Cerebellar nuclear complex (tissue), 1 donor: ENCODE measurements around the gene PLOD3.

Experiments used
- DNase-seq, 2 experiments: peaks; one replicate each; lab custom pipeline; 2025; lab: John Stamatoyannopoulos, UW

Gene PLOD3

DNA sequence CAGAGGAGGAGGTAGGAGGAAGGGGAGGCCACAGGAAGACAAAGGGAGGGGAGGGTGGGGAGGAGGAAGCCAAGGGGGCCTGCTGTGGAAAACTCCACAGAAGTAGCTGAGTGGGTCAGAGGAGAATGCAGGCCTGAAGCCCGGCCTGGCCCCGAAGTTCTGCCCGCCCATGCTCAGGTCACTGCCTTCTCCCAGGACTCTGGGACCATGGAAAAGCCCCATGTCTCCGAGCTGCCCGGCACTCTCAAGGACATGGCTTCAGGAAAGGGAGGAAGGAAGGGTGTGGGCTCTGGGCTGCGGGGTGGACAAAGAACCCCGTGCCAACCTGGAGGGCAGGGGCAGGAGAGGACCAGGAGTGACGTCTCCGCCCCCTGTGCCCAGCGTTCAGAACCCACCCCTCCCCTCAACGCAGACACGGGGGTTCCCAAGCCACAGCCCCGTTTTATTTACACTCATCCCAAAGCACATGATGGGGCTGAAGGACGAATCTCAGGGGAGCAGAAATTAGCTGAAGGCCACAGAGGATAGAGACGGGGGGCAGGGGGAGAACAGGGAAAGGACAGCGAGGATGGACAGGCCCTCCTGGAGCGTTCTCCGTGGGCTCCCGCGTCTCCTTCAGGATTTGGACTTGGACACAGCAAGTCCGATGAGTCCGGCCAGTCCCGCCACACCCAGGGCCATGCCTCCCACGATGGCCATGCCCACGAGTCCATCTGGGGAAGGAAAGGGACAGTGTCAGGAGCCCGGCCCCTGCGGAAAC is 22.0 kb upstream of the PLOD3 start:
- no peak for DNase-seq

DNA sequence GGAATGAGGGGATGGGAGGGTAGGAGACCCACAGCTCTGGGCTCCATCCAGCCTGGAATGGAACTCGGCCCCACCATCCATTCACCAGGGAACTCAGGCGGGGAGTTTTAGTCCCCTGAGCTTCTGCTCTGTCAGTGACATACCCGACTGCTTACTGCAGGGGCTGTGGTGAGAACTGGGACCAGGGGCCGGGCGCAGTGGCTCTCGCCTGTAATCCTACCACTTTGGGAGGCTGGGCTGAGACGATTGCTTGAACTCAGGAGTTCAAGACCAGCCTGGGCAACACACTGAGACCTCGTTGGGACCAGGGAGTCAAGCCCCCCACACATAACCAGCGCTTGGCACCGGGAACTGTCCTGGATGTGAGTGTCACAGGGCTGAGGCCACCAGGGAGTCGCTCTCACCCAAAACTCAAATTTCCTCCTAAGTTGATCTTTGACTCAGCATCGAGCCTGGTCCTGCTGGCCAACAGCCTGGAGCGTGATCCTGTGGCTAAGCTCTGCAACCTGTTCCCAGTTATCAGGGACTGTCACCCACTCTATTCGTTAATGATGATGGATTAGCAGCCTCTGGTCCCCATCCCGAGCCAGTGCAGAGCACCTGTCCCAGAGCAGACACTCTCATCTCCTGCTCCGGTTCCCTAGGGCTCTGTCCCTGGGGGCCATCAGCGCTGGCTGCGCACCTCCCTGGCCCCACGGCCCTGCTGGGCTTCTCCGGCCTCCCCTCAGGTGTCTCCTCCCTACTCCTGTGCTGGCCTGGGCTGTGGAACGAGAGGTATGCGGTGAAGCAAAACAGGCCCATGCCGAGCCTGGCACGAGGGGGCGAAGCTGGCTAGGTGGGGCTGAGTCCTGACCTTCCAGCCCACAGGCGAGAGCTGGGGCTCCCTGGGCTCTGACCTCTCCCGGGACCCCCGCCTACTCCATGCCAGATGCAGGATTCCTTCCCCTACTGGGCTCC is 21.1 kb upstream of the PLOD3 start:
- no peak for DNase-seq

DNA sequence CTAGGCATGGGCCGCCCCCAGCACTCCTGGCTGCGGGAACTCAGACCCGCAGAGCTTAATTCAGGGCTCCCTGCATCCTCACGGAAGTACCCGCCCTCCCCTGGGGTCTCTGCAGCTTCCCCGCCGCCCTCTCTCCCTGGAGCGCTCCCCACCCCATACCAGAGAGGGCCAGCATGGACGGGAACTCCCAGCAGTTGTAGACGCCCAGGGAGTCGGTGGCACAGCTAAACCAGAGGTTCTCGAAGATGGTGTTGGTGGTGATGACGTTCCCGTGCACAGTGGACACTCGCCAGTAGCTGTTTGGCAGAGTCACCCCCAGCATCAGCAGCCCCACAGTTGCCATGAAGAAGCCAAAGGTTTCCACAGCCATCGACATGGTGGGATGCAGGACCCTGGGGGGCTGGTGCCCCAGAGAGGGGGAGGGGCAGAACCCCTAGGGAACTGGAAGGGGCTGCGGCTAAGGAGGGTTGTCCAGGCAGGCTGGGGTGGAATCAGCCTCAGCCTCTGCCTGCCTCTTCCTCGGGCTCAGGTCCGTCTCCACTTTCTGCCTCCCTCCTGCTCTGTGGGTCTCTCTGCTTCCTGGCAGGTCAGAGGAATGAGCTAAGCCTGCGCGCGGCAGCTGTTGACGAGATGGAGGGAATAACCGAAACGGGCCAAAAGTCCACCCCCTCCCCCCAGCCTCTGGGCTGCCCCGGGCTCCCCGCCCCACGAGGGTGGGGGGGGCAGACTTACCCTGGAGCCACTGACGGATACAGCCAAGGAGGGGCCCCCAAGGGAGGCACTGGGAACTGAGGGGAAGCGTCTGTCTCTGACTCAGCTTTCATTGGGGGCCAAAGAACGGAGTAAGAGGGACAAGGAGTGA is 20.1 kb upstream of the PLOD3 start, which contains the start of gene CLDN15:
CLDN15 (minus strand) TSS at position 597 of the 862 bp plus-strand sequence; CDS start at position 376, 221 bp downstream.
- no peak for DNase-seq

DNA sequence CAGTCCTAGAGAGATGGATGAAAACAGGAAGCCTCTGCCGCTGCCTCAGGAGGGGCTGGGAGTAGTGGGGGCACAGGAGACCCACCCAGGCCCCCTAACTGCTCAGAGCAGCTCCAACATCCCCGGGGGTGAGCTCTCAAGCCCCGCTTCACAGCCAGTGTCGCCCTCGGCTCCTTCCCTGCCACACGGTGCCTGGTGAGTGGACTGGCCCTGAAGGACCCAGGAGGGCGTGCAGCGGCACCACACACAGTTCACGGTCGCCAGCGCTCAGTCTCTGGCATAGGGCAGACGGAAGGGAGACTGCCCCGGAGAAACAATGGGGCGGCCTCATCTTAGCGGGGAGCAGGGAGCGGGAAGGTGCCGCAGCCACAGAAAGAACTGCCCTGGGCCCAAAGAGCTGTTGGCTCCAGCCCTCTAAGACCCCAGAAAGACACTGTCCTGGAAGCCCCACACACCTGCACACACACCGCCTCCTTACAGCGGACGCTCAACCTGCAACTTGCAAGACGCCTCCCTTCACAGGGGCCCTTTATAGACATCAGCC is 19.0 kb upstream of the PLOD3 start:
- no peak for DNase-seq

DNA sequence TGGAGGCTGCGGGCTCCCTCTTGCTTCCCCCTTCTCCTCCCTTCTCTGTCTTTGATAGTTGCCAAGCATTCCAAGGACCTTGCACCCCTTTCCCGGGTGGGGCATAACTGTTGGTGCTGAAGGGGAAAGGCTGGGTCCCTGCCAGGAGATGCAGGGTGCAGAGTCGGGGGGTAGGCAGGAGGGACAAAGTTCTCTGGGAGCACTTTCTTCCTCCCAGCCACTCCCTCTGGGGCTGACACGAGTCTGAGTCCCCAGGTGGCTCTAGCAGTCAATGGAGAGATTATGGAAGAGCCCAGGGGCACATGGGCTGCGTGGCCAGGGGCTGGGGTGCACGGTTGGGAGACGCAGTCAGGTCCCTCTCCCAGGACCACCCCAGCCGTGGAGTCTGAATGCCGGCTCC is 18.1 kb upstream of the PLOD3 start:
- no peak for DNase-seq

DNA sequence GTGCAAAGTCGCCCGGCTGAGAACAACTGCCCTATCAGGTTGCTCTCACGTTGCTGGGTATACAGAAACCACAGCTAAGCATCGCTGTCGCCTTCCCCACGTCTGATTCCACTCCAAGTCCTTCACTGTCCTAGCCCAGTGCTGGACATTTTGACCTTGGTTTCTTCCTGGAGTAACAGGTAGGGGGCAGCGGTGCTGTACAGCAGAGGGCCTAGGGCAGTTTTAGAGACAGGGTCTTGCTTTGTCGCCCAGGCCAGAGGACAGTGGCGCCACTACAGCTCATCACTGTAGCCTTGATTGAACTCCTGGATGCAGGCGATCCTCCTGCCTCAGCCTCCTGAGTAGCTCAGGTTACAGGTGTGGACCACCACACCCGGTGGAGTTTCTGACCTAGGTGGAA is 17.7 kb upstream of the PLOD3 start:
- DNase-seq: no peak

DNA sequence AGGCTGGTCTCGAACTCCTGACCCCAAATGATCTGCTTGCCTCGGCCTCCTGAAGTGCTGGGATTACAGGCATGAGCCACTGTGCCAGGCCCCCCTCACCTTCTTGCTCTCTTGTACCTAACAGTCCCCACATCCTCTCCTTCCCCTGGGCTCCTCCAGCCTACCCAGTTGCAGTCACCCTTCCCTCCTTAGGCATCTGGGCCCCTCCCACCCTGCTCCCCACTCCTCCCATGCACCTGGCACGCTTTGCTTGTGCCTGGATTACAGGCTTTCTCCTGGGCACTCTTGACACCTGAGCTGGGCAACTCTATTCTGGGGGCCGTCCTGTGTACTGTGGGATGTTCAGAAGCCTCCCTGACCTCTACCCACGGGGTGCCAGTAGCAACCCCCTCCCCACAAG is 17.3 kb upstream of the PLOD3 start:
- DNase-seq: no peak

DNA sequence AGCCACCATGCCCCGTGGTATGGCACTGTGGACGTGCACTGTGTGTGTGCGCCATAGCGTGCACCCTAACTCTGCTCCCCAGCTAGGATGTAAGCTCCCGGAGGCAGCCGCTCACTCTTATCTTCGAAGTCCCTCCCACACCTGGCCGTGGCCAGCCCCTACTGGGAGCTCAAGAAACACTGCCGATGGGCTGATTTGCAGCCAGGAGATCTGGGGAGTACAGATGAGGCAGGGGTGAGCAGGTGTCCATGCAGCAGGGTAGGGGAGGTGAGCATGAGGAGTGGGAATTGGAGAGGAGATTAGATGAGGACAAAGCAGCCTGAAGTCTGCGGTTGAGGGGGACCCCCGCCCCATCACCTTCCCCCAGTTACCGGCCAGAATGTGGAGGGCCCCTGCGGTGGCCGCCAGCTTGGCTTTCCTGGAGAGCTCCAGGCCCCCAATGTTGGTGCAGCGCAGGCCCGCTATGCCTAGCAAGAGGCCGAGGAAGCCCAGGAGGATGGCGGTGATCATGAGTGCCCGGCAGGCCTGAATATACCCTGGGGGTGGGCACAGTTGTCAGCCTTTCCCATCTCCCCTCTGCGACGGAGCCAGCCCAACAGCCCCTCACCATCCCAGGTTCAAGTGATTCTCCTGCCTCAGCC is 16.6 kb upstream of the PLOD3 start:
- DNase-seq: no peak

DNA sequence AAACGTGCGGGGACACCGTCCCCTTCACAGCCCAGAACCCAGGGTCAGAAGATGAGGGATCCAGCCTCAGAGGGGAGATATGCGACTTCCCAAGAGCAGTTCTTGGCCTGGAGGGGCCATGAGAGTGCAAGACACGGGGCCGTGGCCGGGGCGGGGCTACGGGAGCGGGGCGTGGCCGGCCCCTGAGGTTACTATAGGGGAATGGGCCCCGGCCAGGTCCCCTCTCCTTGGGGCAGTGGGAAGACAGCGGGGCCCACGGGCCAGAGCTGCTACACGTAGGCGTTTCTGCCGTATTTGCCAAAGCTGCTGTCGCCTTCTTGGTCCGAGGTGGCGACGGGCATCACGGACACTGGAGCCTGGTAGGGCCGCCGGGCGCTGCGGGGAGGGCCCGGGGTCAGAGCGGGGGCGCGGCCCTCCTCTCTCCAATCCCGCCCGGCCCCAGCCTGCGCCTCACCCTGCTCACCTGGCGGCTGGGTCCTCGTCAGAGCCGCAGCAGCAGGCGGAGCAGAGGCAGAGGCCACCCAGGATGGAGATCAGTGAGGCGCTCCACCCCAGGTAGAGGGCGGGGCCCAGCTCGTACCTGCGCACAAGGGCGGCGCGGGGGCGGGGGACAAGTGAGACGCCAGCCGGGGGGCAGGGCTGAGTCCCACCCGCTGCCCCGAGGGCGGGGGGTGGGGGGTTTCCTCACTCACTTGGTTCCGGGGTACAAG is 14.9 kb upstream of the PLOD3 start:
- no peak for DNase-seq

DNA sequence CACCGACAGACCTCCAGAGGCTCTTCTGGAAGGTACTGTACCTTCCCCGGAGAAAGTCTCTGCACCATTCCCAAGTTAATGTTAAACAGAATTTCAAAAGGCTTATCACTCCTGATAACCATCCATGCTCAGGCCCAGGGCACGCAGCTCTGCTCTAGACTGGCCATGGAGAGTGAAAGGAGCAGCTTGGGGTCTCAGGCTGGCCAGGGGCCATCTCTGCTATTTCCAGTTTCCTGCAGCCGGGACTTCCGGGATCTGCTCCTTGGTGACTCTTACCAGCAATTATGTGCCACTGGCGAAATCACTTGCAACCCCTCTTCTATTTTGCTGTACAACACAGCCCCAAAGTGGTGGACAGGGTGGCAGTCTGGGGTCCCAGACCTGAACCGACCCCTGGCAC is 14.3 kb upstream of the PLOD3 start:
- DNase-seq: no peak

DNA sequence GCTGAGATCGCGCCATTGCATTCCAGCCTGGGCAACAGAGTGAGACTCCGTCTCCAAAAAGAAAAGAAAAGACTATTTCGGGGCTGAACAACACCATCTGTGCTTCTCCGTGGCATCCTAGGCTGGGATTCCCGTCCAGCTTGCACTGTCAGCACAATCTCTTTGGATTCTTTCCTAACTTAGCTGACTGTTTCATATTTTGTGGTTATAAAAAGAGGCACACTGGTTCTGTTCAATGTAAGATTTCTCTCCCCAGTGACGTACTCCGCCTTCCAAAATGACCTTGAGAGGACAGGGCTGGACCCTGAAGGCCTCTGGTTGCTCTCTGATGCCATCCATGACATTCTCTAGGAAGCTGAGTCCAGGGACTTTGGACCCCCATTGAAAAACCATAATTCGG is 9.3 kb upstream of the PLOD3 start:
- no peak for DNase-seq

DNA sequence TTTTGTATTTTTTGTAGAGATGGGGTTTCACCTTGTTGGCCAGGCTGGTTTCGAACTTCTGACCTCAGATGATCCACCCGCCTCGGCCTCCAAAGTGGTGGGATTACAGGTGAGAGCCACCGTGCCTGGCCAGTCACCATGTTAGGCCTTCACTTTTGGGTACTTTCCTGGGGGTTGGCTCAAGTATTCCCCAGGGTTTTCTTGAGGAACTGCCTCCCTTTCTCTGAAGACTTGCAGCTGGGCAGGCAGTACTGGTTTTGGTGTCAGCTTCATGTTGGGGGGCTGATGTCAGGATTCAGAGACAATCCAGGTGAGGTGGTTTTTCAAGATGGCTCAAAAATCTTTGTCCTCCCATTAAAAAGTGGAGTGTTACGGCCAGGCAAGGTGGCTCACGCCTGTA is 8.3 kb upstream of the PLOD3 start:
- DNase-seq: no peak

DNA sequence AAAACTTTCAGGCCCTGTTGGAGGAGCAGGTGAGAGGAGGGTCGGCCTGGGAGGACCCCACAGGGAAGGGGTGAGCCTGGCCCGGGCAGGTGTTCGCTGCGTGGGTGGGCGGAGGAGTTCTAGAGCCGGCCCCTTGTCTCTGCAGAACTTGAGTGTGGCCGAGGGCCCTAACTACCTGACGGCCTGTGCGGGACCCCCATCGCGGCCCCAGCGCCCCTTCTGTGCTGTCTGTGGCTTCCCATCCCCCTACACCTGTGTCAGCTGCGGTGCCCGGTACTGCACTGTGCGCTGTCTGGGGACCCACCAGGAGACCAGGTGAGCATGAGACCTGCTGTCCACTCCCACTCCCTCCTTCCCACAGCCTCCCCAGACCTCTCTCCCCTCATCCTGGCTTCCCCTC is 6.1 kb upstream of the PLOD3 start:
- no peak for DNase-seq

DNA sequence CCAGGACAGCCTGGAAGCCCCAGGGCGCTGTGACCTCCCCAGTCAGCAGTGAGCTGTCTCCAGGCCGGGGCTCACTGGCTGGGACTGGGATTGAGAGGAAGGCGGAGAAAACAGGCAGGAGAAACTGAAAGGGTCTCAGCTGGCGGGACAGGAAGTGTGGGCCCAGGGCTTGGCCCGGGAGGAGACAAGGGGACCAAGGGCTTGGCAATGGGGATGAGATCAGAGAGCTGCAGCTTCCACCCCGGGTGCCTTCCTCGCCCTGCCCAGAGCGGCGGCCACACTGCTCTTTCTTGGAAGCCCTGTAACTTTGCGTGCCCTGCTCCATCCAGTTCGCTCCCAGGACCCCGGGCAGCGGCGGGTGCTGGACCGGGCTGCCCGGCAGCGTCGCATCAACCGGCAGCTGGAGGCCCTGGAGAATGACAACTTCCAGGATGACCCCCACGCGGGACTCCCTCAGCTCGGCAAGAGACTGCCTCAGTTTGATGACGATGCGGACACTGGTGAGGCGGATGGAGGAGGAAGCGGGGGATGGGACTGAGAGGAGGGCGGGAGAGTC is 5.0 kb upstream of the PLOD3 start:
- no peak for DNase-seq

DNA sequence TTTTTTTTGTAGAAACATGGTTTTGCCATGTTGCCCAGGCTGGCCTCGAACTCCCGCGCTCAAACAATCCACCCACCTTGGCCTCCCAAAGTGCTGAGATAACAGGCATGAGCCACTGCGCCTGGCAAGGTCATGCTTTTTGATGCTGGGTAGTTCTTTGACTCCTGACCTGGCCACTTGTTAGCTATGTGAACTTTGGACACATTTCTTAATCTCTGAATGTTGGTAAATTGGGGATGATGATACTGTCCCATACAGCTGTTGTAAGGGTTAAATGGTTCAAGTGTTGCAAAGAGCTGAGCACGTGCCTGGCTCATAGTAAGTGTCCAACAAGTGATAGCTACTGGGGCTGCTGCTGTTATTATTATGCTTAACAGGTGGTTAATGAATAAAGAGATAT is 2.9 kb upstream of the PLOD3 start:
- no peak for DNase-seq

DNA sequence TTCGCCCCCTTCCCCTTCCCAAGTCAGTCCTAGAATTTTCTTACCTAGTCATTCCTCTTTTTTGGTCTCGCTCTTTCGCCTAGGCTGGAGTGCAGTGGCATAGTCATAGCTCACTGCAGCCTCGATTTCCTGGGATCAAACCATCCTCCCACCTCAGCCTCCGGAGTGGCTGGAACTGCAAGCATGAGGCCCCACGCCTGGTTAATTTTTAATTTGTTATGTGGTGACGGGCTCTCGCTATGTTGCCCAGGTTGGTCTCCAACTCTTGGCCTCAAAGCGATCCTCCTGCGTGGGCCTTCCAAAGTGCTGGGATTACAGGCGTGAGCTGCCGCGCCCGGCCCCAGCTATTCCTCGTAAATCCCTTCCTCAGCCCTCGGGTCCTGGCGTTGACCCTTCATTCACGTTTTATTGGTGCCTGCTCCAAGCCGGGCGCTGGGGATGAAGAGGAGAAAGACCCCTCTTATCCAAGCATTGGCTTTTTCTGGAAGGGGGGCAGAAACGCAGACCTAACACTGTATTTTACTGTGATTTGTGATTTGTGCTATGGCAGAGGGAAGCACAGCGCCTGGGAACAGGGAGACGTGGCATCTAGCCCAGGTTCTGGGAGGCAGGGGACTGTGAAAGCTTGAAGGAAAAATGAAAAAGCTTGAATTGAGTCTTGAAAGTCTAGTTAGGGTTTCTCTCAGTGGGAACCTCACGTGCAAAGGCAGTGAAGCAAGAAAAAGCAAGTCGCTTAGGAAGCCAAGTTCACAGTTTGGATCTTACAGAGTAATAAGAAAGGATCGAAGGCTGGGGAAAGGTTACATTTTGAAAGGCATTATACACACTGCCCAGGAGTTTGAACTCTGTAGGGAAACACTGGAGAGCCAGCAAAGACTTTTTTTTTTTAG is 1.1 kb upstream of the PLOD3 start:
- DNase-seq: no peak

DNA sequence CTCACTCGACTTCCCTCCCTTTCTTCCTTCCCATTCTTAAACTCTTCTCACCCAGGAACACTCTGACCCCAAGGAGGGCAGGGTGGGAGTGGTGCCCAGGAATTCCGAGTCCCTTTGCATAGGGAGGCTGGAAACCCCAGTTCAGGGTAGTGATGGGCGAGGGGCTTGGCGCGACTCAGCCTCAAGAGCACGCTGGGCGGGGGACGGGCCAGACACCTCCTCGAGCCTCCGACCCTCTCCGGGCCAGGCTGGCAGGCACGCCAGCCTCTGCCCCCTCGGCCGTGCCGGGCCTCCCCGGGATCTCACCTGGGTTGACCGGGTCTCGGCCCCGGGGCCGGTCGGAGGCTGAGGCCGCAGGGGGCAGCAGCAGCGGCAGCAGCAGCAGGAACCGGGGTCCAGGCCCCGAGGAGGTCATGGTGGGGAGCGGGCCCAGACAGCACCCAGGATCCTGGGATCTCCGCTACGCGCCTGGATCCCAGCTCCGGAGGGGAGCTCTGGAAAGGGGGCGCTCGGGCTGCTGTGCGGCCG is 457 bp downstream of the PLOD3 start:
- DNase-seq: no peak

DNA sequence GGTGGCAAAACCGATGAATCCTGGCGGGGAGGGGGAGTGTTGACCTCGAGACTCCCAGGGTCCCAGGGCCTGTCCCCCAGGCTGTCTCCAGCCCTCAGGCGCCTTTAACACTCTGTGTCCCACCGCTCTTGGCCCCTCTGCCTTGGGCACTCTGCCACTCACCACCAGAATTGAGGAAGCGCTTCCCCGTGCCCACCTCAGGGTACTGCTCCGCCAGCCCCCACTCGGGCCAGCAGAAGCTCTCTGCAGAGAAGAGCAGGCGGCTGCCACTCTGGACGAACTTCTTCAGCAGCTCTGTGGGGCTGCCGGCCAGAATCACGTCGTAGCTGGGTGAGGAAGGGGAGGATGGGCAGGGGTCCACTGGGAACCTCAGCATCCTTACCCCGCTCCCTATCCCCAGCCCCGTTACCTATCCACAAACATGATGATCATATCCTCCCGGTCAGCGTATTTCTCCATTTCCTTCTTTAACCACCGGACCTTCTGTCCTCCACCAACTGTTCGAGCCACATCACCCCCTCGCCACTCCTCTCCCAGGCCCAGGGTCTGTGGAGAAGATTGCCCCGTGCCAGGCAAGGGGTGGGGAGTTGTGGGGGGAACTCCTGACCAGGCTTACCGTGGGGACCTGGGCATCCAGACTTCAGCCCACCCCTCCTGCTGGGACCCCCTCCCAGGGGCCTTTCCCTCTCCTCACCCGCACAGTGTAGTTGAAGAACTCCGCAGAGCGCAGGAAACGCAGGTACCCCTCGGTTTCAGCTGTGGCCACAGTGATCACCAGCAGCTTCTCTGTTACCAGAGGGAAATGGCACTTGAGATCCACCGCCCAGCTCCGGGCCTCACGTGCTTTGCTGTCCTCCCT is 1.2 kb downstream of the PLOD3 start:
- DNase-seq: no peak
